DMS 273 treated with DMSO at 0.1 percent for 48 hours (cell line): Measurements from ENCODE around the gene TMEM176A.

Source experiments
- DNase-seq: peaks from one replicate; lab custom pipeline; 2025; lab: John Stamatoyannopoulos, UW

Gene TMEM176A

GRCh38 chr7:150849204-150849775 is 48.7 kb downstream of the TMEM176A start:
- DNase-seq = no peak

GRCh38 chr7:150850273-150850672 is 49.7 kb downstream of the TMEM176A start:
- DNase-seq = no peak

- no peak for DNase-seq
Observed at GRCh38 chr7:150851492-150852370, 51.2 kb downstream of the TMEM176A start.

GRCh38 chr7:150852371-150852905 is 51.9 kb downstream of the TMEM176A start, which contains the start of gene AOC1:
AOC1 (plus strand) TSS chr7:150852517; CDS start chr7:150856471, 3,954 bp downstream.
- no peak for DNase-seq

GRCh38 chr7:150854066-150855000 is 53.8 kb downstream of the TMEM176A start:
- DNase-seq = no peak
